Loucy (cell line): Measurements from ENCODE around the gene TWNK.

ENCODE experiments used
- CTCF ChIP-seq: fragments of 200-600 bp; sonication (generic); conservative IDR thresholded peaks from 2 replicates; pipeline ENCODE4 v1.5.1; 2014; ENCODE audit warnings: mild to moderate bottlenecking, antibody characterized with exemption, low read length
- EZH2phosphoT487 ChIP-seq: fragments of 200-600 bp; IDR thresholded peaks from 2 replicates; pipeline ENCODE4 v1.6.1; 2018; ENCODE audit warnings: antibody characterized with exemption, mild to moderate bottlenecking, moderate library complexity, borderline replicate concordance

DNA sequence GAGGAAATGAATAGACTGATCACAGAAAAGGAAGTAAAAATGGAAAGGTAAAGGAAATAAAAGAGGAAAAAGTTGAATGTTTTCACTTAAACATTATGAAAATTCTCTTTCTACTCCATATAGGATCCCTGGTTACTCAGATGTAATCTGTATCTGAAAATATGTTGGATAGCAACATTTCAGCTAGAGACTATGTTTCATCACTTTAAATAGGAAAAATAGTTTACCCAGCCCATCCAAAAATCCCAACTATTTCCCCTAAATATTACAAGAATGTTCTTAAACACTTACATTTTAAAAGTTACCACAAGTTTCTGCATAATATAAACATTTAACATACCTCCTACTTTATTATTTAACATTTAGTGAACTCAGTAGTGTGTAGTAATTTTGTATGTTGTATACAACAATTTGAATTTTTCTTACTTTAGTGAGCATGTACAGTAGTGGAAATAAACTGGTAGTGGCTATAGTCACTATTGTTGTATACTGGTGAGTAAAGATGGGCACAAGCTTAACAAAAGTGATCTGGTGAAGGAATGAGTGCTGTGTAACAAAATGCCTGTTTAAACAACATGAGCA is 47.5 kb upstream of the TWNK start:
- no peak for TF ChIP-seq CTCF
- TF ChIP-seq EZH2phosphoT487, result no peak
